HCT116 (cell line): ENCODE results near the gene HGFAC.

ENCODE experiments used
- CEBPB ChIP-seq: IDR thresholded peaks from 2 replicates; pipeline ENCODE4 v1.6.1; 2012; ENCODE audit warnings: low read depth
- POLR2A ChIP-seq: IDR thresholded peaks from 2 replicates; pipeline ENCODE4 v1.7.0; 2011; ENCODE audit warnings: borderline replicate concordance; ENCODE audit not compliant: insufficient read depth, insufficient read length; ENCODE audit errors: extremely low read depth
- POLR2AphosphoS5 ChIP-seq: IDR thresholded peaks from 2 replicates; pipeline ENCODE4 v1.6.1; 2011; ENCODE audit warnings: mild to moderate bottlenecking, low read depth, low read length, moderate library complexity
- RAD21 ChIP-seq: IDR thresholded peaks from 2 replicates; pipeline ENCODE4 v1.6.1; 2012; ENCODE audit warnings: low read depth, mild to moderate bottlenecking
- REST ChIP-seq: IDR thresholded peaks from 2 replicates; pipeline ENCODE4 v1.6.1; 2012; ENCODE audit warnings: low read depth
- ZNF274 ChIP-seq: fragments of 200-500 bp; sonication (Bioruptor generic); IDR thresholded peaks from 2 replicates; pipeline ENCODE4 v1.6.1; 2014; ENCODE audit warnings: mild to moderate bottlenecking, low read depth, low read length, inconsistent platforms
- TF ChIP-seq, protein P1 (sequence below), 3 experiments: fragments of 200-600 bp in 1 of 3; sonication (generic) in 1 of 3; IDR thresholded peaks in 2 of 3; conservative IDR thresholded peaks in 1 of 3; 2 replicates each; pipeline ENCODE4 v1.5.1; 2012 to 2017; ENCODE audit warnings: low read depth in 2 of 3, low read length in 2 of 3, antibody characterized with exemption in 1 of 3, borderline replicate concordance in 1 of 3, control low read depth in 1 of 3, mild to moderate bottlenecking in 1 of 3, mixed read lengths in 1 of 3, mixed run types in 1 of 3, moderate library complexity in 1 of 3; ENCODE audit not compliant: insufficient read depth in 1 of 3
- TF ChIP-seq, protein P2 (sequence below): IDR thresholded peaks from 2 replicates; pipeline ENCODE4 v1.6.1; 2011; ENCODE audit warnings: mild to moderate bottlenecking, low read length, moderate library complexity; ENCODE audit not compliant: insufficient replicate concordance; ENCODE audit errors: extremely low read depth

DNA sequence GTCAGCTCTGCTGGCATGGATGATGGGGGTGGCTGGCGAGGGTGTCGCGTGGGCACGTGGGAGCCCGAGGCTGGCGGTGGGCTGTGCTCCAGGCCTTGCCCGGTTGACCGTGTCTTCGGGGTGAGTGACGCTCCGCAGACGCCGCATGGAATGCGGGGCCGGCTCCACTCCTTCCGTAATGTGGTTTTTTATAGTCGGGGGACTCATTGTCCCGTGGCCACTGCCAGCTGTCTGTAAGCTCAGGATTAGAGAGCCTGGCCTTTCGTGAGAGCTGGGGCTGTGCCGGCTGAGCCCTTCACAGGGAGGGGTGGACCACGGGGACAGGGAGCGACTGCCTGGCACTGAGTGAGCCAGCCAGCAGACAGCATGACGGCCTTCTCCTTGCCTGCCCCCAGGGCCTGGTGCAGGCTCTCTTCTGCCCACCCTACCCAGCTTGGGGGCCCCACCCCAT is 41.7 kb downstream of the HGFAC start:
- TF ChIP-seq, protein P1, sequence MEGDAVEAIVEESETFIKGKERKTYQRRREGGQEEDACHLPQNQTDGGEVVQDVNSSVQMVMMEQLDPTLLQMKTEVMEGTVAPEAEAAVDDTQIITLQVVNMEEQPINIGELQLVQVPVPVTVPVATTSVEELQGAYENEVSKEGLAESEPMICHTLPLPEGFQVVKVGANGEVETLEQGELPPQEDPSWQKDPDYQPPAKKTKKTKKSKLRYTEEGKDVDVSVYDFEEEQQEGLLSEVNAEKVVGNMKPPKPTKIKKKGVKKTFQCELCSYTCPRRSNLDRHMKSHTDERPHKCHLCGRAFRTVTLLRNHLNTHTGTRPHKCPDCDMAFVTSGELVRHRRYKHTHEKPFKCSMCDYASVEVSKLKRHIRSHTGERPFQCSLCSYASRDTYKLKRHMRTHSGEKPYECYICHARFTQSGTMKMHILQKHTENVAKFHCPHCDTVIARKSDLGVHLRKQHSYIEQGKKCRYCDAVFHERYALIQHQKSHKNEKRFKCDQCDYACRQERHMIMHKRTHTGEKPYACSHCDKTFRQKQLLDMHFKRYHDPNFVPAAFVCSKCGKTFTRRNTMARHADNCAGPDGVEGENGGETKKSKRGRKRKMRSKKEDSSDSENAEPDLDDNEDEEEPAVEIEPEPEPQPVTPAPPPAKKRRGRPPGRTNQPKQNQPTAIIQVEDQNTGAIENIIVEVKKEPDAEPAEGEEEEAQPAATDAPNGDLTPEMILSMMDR (IDR thresholded peaks at IDR 0.05 in 2 of 3, conservative IDR thresholded peaks at IDR 0.05 in 1 of 3; ENCODE audit: borderline replicate concordance in 1 of 3, insufficient read depth in 1 of 3, low read depth in 2 of 3, low read length in 2 of 3): no peak
- TF ChIP-seq, protein P2, sequence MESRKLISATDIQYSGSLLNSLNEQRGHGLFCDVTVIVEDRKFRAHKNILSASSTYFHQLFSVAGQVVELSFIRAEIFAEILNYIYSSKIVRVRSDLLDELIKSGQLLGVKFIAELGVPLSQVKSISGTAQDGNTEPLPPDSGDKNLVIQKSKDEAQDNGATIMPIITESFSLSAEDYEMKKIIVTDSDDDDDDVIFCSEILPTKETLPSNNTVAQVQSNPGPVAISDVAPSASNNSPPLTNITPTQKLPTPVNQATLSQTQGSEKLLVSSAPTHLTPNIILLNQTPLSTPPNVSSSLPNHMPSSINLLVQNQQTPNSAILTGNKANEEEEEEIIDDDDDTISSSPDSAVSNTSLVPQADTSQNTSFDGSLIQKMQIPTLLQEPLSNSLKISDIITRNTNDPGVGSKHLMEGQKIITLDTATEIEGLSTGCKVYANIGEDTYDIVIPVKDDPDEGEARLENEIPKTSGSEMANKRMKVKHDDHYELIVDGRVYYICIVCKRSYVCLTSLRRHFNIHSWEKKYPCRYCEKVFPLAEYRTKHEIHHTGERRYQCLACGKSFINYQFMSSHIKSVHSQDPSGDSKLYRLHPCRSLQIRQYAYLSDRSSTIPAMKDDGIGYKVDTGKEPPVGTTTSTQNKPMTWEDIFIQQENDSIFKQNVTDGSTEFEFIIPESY: no peak
- TF ChIP-seq REST (no peak), RAD21 (no peak), POLR2A (no peak), POLR2AphosphoS5 (no peak), CEBPB (no peak), ZNF274 (no peak)
